GM18498 (cell line): ENCODE measurements around the gene EDN1.
A peak's percentile ranks its signal among the peaks of the same experiment; 100 is the strongest.
"Not testable (repeated sequence)": the region's sequence is repeated elsewhere in the genome, so short reads cannot be mapped to it uniquely, and the experiment has no call there.

Source experiments
- ATAC-seq: cut with Tn5 transposase; IDR thresholded peaks from one replicate; pipeline ENCODE4 v1.9.1; 2021; ENCODE audit warnings: mild to moderate bottlenecking, moderate library complexity; ENCODE audit not compliant: unreplicated experiment

EDN1 gene

GRCh38 chr6:12324099-12324498 is 33.9 kb downstream of the EDN1 start:
- no peak for ATAC-seq

- no peak for ATAC-seq
Measured at GRCh38 chr6:12324748-12325147, 34.6 kb downstream of the EDN1 start.

- ATAC-seq = no peak
Measured at GRCh38 chr6:12325872-12326271, 35.7 kb downstream of the EDN1 start.

GRCh38 chr6:12327391-12327790 is 37.2 kb downstream of the EDN1 start:
- ATAC-seq = no peak

GRCh38 chr6:12327988-12328387 is 37.8 kb downstream of the EDN1 start:
- ATAC-seq = no peak

- no peak for ATAC-seq
Measured at GRCh38 chr6:12328701-12329100, 38.5 kb downstream of the EDN1 start.

GRCh38 chr6:12331474-12331873 is 41.3 kb downstream of the EDN1 start:
- no peak for ATAC-seq

GRCh38 chr6:12331951-12332749 is 42.0 kb downstream of the EDN1 start:
- no peak for ATAC-seq

GRCh38 chr6:12332750-12333079 is 42.6 kb downstream of the EDN1 start:
- not testable (repeated sequence) for ATAC-seq

GRCh38 chr6:12333128-12333527 is 43.0 kb downstream of the EDN1 start:
- ATAC-seq = no peak

GRCh38 chr6:12334526-12335130 is 44.5 kb downstream of the EDN1 start:
- ATAC-seq = no peak

GRCh38 chr6:12335131-12335527 is 45.0 kb downstream of the EDN1 start:
- peak; percentile 49 for ATAC-seq

GRCh38 chr6:12335717-12336116 is 45.6 kb downstream of the EDN1 start:
- ATAC-seq = peak; percentile 51

GRCh38 chr6:12336121-12336971 is 46.2 kb downstream of the EDN1 start:
- no peak for ATAC-seq

- no peak for ATAC-seq
Measured at GRCh38 chr6:12339022-12339421, 48.9 kb downstream of the EDN1 start.

- no peak for ATAC-seq
Measured at GRCh38 chr6:12339808-12340487, 49.8 kb downstream of the EDN1 start.

- no peak for ATAC-seq
Measured at GRCh38 chr6:12340488-12340818, 50.3 kb downstream of the EDN1 start.

- ATAC-seq = no peak
Measured at GRCh38 chr6:12342664-12343063, 52.5 kb downstream of the EDN1 start.

- ATAC-seq = no peak
Measured at GRCh38 chr6:12343122-12343439, 52.9 kb downstream of the EDN1 start.

- ATAC-seq = no peak
Measured at GRCh38 chr6:12343440-12344162, 53.4 kb downstream of the EDN1 start.

GRCh38 chr6:12344296-12344695 is 54.1 kb downstream of the EDN1 start:
- no peak for ATAC-seq
